ENCODE measurements around the gene CNIH1.
"Not testable (repeated sequence)": the region's sequence is repeated elsewhere in the genome, so short reads cannot be mapped to it uniquely, and the experiment has no call there.

CNIH1 gene

DNA sequence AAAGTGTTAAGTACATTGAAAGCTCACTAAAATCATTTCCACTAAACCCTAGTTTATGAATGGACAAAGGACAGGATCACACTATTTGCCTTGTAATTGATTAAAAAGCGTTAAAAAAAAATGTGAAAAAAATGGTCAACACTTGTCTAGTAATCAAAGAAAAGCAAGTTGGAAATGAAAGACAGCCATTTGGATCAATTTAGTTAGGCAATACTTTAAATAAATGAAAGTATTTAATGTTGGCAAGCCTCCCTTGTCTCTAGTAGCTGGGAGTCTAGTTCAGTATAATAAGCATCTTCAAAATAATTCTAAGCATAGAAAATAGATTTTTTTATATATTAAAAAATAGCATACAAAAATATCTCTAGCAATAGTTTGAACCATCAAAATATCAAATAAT is 14.2 kb upstream of the CNIH1 start:
- no peak for DNase-seq (ENCODE audit: low spot score)
- H3K9me3 Mint-ChIP-seq = peaks cover 16% of the 10 kb centered on the region
- H3K36me3 Mint-ChIP-seq (ENCODE audit: low read depth) = peaks cover 4% of the 10 kb centered on the region
- H3K27ac Mint-ChIP-seq = no peak overlapping the region
- H3K27me3 Mint-ChIP-seq (ENCODE audit: low read depth) = no peaks in the 10 kb centered on the region
- no peak overlapping the region for H3K4me3 Mint-ChIP-seq
- H3K4me1 Mint-ChIP-seq (ENCODE audit: low read depth) = peaks cover 4% of the 10 kb centered on the region

GRCh38 chr14:54453990-54454389 is 12.8 kb upstream of the CNIH1 start:
- not testable (repeated sequence) for H3K4me3 Mint-ChIP-seq; H3K4me1 Mint-ChIP-seq (ENCODE audit: low read depth); H3K9me3 Mint-ChIP-seq; H3K36me3 Mint-ChIP-seq (ENCODE audit: low read depth); H3K27ac Mint-ChIP-seq; DNase-seq (ENCODE audit: low spot score); H3K27me3 Mint-ChIP-seq (ENCODE audit: low read depth)

- Mint-ChIP-seq H3K27me3 (ENCODE audit: low read depth) (no peaks in the 10 kb centered on the region), H3K4me3 (no peak overlapping the region), H3K9me3 (peaks cover under 1% of the 10 kb centered on the region), H3K27ac (no peak overlapping the region), H3K4me1 (ENCODE audit: low read depth) (peaks cover 4% of the 10 kb centered on the region), H3K36me3 (ENCODE audit: low read depth) (no peaks in the 10 kb centered on the region)
- no peak for DNase-seq (ENCODE audit: low spot score)
These were observed 12.1 kb upstream of the CNIH1 start for GRCh38 chr14:54453252-54453651.

DNA sequence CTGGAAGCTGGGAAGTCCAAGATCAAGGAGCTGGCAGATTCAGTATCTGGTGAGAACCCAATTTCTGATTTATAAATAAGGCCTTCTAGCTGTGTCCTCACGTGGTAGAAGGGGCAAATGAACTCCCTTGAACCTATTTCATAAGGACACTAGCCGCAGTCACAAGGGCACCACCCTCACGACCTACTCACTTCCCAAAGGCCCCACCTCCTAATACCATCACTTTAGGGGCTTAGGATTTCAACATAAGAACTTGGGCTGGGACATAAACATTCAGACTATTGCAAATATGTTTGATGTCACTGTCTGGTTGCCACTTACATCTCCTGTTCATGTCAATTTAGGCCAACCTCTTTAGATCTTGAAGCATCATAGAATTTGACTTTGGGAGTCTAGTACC is 10.8 kb upstream of the CNIH1 start:
- Mint-ChIP-seq H3K4me1 (ENCODE audit: low read depth) (peaks cover 4% of the 10 kb centered on the region), H3K9me3 (no peaks in the 10 kb centered on the region), H3K27ac (no peak overlapping the region), H3K27me3 (ENCODE audit: low read depth) (no peaks in the 10 kb centered on the region), H3K4me3 (no peak overlapping the region), H3K36me3 (ENCODE audit: low read depth) (no peaks in the 10 kb centered on the region)
- no peak for DNase-seq (ENCODE audit: low spot score)

- DNase-seq (ENCODE audit: low spot score) = no peak
- no peak overlapping the region for H3K4me3 Mint-ChIP-seq
- H3K27me3 Mint-ChIP-seq (ENCODE audit: low read depth) = peaks cover 3% of the 10 kb centered on the region
These were observed 10.0 kb upstream of the CNIH1 start for GRCh38 chr14:54451121-54451601.

GRCh38 chr14:54450535-54450934 is 9.4 kb upstream of the CNIH1 start:
- peaks cover 5% of the 10 kb centered on the region for H3K4me1 Mint-ChIP-seq (ENCODE audit: low read depth)
- H3K27ac Mint-ChIP-seq = no peak overlapping the region
- H3K9me3 Mint-ChIP-seq = no peaks in the 10 kb centered on the region
- H3K36me3 Mint-ChIP-seq (ENCODE audit: low read depth) = no peaks in the 10 kb centered on the region
- H3K27me3 Mint-ChIP-seq (ENCODE audit: low read depth) = peaks cover 5% of the 10 kb centered on the region
- DNase-seq (ENCODE audit: low spot score) = no peak
- H3K4me3 Mint-ChIP-seq = no peak overlapping the region

More at GRCh38 chr14:54451121-54451601, 10.0 kb upstream of the CNIH1 start:
- no peaks in the 10 kb centered on the region for H3K9me3 Mint-ChIP-seq
- H3K27ac Mint-ChIP-seq = no peak overlapping the region
- H3K36me3 Mint-ChIP-seq (ENCODE audit: low read depth) = no peaks in the 10 kb centered on the region
- peaks cover 5% of the 10 kb centered on the region for H3K4me1 Mint-ChIP-seq (ENCODE audit: low read depth)

DNA sequence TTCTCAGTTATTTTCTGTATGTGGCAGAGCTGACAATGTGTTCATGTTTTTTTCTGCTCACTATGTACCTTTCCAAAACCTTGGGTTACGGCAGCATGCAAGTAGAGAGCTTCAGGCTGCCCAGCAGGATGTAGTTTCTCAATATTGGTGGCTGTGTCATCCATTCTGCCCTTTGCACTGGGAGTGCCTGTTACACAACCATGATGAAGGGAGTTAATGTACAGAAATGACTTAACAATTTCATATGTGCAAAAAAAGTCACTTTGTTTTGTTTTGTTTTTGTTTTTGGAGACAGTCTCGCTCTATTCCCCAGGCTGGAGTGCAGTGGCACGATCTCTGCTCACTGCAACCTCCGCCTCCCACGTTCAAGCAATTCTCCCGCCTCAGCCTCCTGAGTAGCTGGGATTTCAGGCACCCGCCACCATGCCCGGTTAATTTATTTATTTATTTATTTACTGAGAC is 6.1 kb upstream of the CNIH1 start:
- Mint-ChIP-seq H3K27ac (no peak overlapping the region), H3K4me1 (ENCODE audit: low read depth) (peaks cover 7% of the 10 kb centered on the region), H3K9me3 (no peaks in the 10 kb centered on the region), H3K4me3 (no peak overlapping the region), H3K27me3 (ENCODE audit: low read depth) (peaks cover 5% of the 10 kb centered on the region), H3K36me3 (ENCODE audit: low read depth) (no peaks in the 10 kb centered on the region)
- DNase-seq (ENCODE audit: low spot score) = no peak

- Mint-ChIP-seq H3K4me3 (no peak overlapping the region), H3K27ac (no peak overlapping the region), H3K36me3 (ENCODE audit: low read depth) (no peaks in the 10 kb centered on the region), H3K4me1 (ENCODE audit: low read depth) (peaks cover 16% of the 10 kb centered on the region), H3K27me3 (ENCODE audit: low read depth) (peaks cover 5% of the 10 kb centered on the region), H3K9me3 (no peaks in the 10 kb centered on the region)
- DNase-seq (ENCODE audit: low spot score) = no peak
These were observed 5.1 kb upstream of the CNIH1 start for GRCh38 chr14:54446161-54446693.

GRCh38 chr14:54444681-54445080 is 3.5 kb upstream of the CNIH1 start:
- no peak overlapping the region for H3K4me3 Mint-ChIP-seq
- peaks cover 5% of the 10 kb centered on the region for H3K27me3 Mint-ChIP-seq (ENCODE audit: low read depth)
- peaks cover 9% of the 10 kb centered on the region for H3K36me3 Mint-ChIP-seq (ENCODE audit: low read depth)
- DNase-seq (ENCODE audit: low spot score) = no peak
- peaks cover 22% of the 10 kb centered on the region for H3K4me1 Mint-ChIP-seq (ENCODE audit: low read depth)
- no peaks in the 10 kb centered on the region for H3K9me3 Mint-ChIP-seq
- H3K27ac Mint-ChIP-seq = no peak overlapping the region

DNA sequence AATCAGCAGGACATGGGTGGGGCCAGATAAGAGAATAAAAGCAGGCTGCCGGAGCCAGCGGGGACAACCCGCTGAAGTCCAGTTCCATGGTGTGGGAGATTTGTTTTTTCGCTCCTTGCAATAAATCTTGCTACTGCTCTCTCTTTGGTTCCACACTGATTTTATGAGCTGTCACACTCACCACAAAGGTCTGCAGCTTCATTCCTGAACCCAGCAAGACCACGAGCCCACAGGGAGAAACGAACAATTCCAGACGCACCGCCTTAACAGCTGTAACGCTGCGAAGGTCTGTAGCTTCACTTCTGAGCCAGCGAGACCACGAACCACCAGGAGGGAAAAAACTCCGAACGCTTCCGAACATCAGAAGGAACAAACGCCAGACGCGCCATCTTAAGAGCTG is 2.8 kb upstream of the CNIH1 start:
- peaks cover 5% of the 10 kb centered on the region for H3K27me3 Mint-ChIP-seq (ENCODE audit: low read depth)
- DNase-seq (ENCODE audit: low spot score) = no peak
- H3K36me3 Mint-ChIP-seq (ENCODE audit: low read depth) = peaks cover 10% of the 10 kb centered on the region
- H3K4me3 Mint-ChIP-seq = no peak overlapping the region
- H3K4me1 Mint-ChIP-seq (ENCODE audit: low read depth) = peaks cover 25% of the 10 kb centered on the region
- H3K9me3 Mint-ChIP-seq = no peaks in the 10 kb centered on the region
- no peak overlapping the region for H3K27ac Mint-ChIP-seq

- H3K4me3 Mint-ChIP-seq; DNase-seq (ENCODE audit: low spot score); H3K9me3 Mint-ChIP-seq; H3K27me3 Mint-ChIP-seq (ENCODE audit: low read depth); H3K27ac Mint-ChIP-seq: not testable (repeated sequence)
- Mint-ChIP-seq H3K36me3 (ENCODE audit: low read depth) (peaks cover 13% of the 10 kb centered on the region), H3K4me1 (ENCODE audit: low read depth) (peaks cover 31% of the 10 kb centered on the region)
These were observed 1.8 kb upstream of the CNIH1 start for GRCh38 chr14:54442961-54443360.

GRCh38 chr14:54440476-54440872 is 700 bp downstream of the CNIH1 start:
- H3K9me3 Mint-ChIP-seq = no peaks in the 10 kb centered on the region
- H3K4me3 Mint-ChIP-seq = peak overlapping the region; percentile 97
- H3K4me1 Mint-ChIP-seq (ENCODE audit: low read depth) = peaks cover 50% of the 10 kb centered on the region

DNA sequence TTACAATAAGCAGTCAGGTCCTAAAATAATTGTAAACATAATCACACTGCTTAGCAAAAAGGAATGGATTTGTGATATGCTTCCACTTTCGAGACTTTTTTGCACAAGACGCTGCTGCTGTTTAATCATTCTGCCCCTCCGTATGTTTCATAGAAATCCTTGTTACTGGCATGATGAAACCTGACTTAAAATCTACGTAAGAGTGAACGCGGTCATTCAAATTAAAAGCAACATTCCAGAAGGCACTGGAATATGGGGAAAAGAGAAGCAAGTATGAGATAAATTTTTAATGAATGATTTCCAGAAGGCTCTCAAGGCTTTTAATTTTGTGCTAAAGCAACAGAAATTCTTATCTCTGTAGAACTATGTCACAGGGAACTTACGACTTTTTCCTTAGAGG is 1.1 kb downstream of the CNIH1 start:
- peak overlapping the region; percentile 85 for H3K27ac Mint-ChIP-seq
- peaks cover 53% of the 10 kb centered on the region for H3K4me1 Mint-ChIP-seq (ENCODE audit: low read depth)
- no peaks in the 10 kb centered on the region for H3K9me3 Mint-ChIP-seq
- no peaks in the 10 kb centered on the region for H3K27me3 Mint-ChIP-seq (ENCODE audit: low read depth)
- DNase-seq (ENCODE audit: low spot score) = no peak
- H3K4me3 Mint-ChIP-seq = peak overlapping the region; percentile 97
- peaks cover 27% of the 10 kb centered on the region for H3K36me3 Mint-ChIP-seq (ENCODE audit: low read depth)

More at GRCh38 chr14:54440476-54440872, 700 bp downstream of the CNIH1 start:
- peaks cover 23% of the 10 kb centered on the region for H3K36me3 Mint-ChIP-seq (ENCODE audit: low read depth)
- no peaks in the 10 kb centered on the region for H3K27me3 Mint-ChIP-seq (ENCODE audit: low read depth)
- no peak for DNase-seq (ENCODE audit: low spot score)
- peak overlapping the region; percentile 85 for H3K27ac Mint-ChIP-seq

- no peak for DNase-seq (ENCODE audit: low spot score)
- Mint-ChIP-seq H3K9me3 (no peaks in the 10 kb centered on the region), H3K27me3 (ENCODE audit: low read depth) (no peaks in the 10 kb centered on the region), H3K27ac (no peak overlapping the region), H3K4me3 (peak overlapping the region; percentile 36), H3K4me1 (ENCODE audit: low read depth) (peaks cover 61% of the 10 kb centered on the region), H3K36me3 (ENCODE audit: low read depth) (peaks cover 36% of the 10 kb centered on the region)
These were observed 2.5 kb downstream of the CNIH1 start for GRCh38 chr14:54438703-54439102.

DNA sequence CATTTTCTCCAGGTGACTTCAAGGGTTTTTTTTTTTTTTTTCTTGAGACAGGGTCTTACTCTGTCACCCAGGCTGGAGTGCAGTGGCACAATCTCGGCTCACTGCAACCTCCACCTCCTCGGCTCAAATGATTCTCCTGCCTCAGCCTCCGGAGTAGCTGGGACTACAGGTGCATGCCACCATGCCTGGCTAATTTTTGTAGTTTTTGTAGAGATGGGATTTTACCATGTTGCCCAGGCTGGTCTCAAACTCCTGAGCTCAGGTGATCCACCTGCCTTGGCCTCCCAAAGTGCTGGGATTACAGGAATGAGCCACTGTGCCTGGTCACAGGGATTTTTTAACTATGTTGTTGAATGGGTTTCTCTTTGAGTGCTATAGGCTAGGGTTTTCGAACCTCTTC is 3.2 kb downstream of the CNIH1 start:
- H3K4me3 Mint-ChIP-seq; H3K27ac Mint-ChIP-seq; H3K9me3 Mint-ChIP-seq; H3K27me3 Mint-ChIP-seq (ENCODE audit: low read depth); DNase-seq (ENCODE audit: low spot score): not testable (repeated sequence)
- Mint-ChIP-seq H3K36me3 (ENCODE audit: low read depth) (peaks cover 41% of the 10 kb centered on the region), H3K4me1 (ENCODE audit: low read depth) (peaks cover 66% of the 10 kb centered on the region)

Data from T-helper 2 cell treated with Interferon-gamma antibody and Interleukin-4, amounts not matched to agents 5 μg/mL and 100 μg/mL, for 36 hours (primary cell).